Activated naive CD4-positive, alpha-beta T cell treated with anti-CD3 and anti-CD28 coated beads, Interleukin-2, amount 50 U/mL, for 72 hours (primary cell): ENCODE results near the gene GTF2H2C. TPM values are rescaled to one million over a fixed set of nuclear protein-coding genes. Genes with fewer than 3 reads are reported as not detected.
"Not testable (repeated sequence)": the region's sequence is repeated elsewhere in the genome, so short reads cannot be mapped to it uniquely, and the experiment has no call there.

ENCODE experiments used
- ATAC-seq, 2 donors: fragments of 150-1000 bp; cut with Tn5 transposase; 2 replicates each; pipeline ENCODE4 v1.10.0; 2021; ENCODE audit warnings: mild to moderate bottlenecking in 2 of 2, moderate library complexity in 2 of 2
- DNase-seq, 2 donors: peaks; one replicate each; pipeline ENCODE4 v3.0.0; 2021 to 2022; ENCODE audit warnings: low spot score in 2 of 2
- H3K27ac Mint-ChIP-seq, 2 donors: one replicate each; pipeline ENCODE4 v1.8.0; 2022; ENCODE audit warnings: mild to moderate bottlenecking in 2 of 2, mixed read lengths in 2 of 2
- H3K36me3 Mint-ChIP-seq, 2 donors: one replicate each; pipeline ENCODE4 v1.8.0; 2022; ENCODE audit warnings: mixed read lengths in 2 of 2
- H3K9me3 Mint-ChIP-seq, 2 donors: one replicate each; pipeline ENCODE4 v1.8.0; 2022; ENCODE audit warnings: mixed read lengths in 2 of 2
- total RNA-seq, 2 donors: library from RNA; stranded (reverse); gene quantifications; one replicate each; pipeline ENCODE4 v1.2.3, GENCODE V29; 2022

The GTF2H2C gene
- total RNA-seq: 10 to 100 TPM; 43.7 to 79.5 TPM

DNA sequence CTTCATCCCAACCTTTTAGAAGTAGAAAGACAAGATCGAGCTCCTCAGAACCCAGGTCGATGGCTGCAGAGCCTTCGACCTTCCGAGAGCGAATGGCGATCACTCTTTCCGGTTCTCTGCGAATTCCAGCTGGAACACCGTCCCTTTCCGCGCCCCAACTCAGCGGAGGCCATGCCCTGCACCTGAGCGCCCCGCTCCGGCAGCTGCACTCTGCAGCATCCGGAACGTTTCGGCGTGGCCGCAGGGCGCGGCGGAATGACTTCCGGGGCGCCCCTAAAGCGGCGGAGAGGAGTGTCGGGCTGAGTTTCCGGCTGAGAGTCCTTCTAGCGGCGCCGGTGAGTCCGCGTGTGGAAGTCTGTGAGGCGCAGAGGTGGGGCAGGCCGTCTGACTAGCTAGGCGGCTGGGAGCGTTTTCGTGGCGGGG, at the start of gene GTF2H2C:
Gene GTF2H2C, plus strand, starts transcription at position 284 of the 423 bp plus-strand sequence. CDS start 4,942 bp downstream, outside the sequence.
- H3K9me3 Mint-ChIP-seq: not testable (repeated sequence)

DNA sequence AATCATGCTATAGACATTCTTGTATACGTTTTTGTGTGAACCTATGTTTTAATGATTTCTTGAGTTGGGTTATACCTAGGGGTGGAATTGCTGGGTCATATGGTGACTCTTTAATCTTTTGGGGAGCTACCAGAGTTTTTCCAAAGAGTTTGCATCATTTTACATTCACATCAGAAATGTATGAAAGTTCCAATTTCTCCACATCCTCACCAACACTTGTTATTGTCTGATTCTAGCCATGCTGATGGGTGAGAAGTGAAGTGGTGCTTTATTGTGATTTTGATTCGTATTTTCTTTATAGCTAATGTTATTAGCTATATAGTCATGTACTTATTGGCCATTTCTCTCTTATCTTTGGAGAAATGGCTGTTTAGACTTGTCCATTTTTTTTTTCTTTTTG, 49.3 kb upstream of the GTF2H2C start:
- no peak for ATAC-seq
- no peaks in the 10 kb centered on the region for H3K36me3 Mint-ChIP-seq

More for the DNA sequence above, at the start of gene GTF2H2C:
- H3K27ac Mint-ChIP-seq: peak within 1 kb of the TSS; percentile 86 to 97
- ATAC-seq (peak; percentile 100), DNase-seq (peak; percentile 69 to 89)
- not testable (repeated sequence) for H3K36me3 Mint-ChIP-seq

DNA sequence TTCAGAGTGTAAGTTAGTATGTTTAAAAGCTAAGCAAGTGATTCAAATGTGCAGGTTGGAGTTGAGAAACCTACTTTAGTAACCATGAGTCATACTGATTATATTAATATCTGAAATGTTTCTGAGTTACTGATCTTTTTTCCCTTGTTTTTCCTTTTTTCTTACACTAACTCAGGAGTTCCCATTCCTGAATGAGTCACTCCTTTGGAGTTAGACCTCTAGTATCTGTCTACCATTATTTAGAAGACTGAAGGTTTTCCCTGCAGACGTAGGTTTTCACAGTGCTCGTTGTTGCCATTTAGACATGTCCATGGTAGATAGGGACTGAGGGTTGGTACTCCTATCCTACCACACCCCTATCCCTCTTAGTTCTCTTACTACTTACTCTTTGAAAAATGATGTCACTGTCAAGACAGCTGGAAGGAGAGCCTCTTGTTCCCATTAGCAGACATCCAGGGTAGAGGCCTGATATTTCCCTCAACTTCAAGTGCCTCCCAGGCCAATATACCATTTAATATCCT, 47.2 kb upstream of the GTF2H2C start:
- DNase-seq (no peak), ATAC-seq (no peak)
- no peaks in the 10 kb centered on the region for H3K36me3 Mint-ChIP-seq
- no peaks in the 10 kb centered on the region for H3K9me3 Mint-ChIP-seq
- no peak overlapping the region for H3K27ac Mint-ChIP-seq

More for the DNA sequence above, 49.3 kb upstream of the GTF2H2C start:
- H3K9me3 Mint-ChIP-seq: no peaks in the 10 kb centered on the region
- H3K27ac Mint-ChIP-seq: no peak overlapping the region
- no peak for DNase-seq

DNA sequence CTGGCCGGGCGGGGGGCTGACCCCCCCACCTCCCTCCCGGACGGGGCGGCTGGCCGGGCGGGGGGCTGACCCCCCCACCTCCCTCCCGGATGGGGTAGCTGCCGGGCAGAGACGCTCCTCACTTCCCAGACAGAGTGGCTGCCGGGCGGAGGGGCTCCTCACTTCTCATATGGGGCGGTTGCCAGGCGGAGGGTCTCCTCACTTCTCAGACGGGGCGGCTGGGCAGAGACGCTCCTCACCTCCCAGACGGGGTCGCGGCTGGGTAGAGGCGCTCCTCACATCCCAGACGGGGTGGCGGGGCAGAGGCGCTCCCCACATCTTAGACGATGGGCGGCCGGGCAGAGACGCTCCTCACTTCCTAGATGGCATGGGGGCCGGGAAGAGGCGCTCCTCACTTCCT, 44.4 kb upstream of the GTF2H2C start:
- H3K27ac Mint-ChIP-seq, H3K36me3 Mint-ChIP-seq, DNase-seq, ATAC-seq, H3K9me3 Mint-ChIP-seq: not testable (repeated sequence)

DNA sequence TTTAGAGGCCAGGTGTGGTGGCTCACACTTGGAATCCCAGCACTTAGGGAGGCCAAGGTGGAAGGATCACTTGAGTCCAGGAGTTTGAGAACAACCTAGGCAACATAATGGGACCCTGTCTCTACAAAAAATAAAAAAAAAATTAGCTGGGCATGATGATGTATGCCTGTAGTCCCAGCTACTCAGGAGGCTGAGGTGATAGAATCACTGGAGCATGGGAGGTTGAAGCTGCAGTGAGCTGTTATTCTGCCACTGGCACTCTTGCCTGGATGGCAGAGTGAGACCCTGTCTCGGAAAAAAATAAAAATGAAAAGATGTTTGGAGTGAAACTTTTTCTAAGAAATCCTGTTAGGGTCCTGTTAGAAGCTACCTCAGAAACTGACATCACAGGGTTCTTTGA, 43.2 kb upstream of the GTF2H2C start:
- no peak for ATAC-seq
- no peaks in the 10 kb centered on the region for H3K36me3 Mint-ChIP-seq

DNA sequence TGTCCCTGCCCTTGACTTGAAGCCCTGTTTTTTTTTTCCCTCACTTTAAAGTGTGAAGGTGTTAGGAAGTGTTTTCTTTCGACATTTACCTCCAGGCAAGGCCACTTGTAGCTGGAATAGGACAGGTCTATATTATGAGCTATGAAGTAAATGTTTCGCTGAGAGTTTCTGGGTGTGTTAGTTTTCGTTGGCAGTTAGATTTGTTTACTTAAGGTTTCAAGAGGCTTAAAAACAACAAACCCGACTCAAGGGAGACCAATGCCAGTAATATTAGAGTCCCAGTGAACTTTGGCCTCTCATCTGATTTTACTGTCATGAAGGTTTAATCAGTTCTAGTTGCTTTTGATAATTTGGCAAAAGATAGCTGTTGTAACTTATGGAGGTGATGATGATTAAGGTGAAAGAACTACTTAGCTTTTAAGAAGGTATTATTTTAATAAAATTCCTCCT, 42.2 kb upstream of the GTF2H2C start:
- DNase-seq (no peak), ATAC-seq (no peak)
- Mint-ChIP-seq H3K36me3 (no peaks in the 10 kb centered on the region), H3K9me3 (no peaks in the 10 kb centered on the region), H3K27ac (no peak overlapping the region)

More for the DNA sequence above, 43.2 kb upstream of the GTF2H2C start:
- H3K27ac Mint-ChIP-seq: no peak overlapping the region
- no peak for DNase-seq
- H3K9me3 Mint-ChIP-seq: no peaks in the 10 kb centered on the region

DNA sequence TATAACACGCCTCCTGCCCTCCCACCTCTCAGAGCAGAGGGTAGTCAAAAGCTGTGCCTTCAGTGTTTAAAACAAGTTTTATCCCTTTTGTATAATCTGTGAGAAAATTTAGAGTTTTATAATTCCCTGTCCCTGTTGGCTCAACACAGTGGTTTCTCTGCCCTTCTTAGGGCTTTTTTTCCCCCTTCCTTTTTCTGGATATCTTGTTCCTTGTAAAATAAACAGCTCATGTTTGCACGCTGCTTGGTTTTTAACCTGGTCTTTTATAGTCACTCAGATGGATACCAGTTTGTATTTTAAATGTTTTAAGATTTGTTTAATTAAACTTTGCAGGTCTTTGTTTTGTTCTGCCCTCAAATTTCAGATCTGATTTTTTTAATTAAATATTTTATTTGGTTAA, 40.7 kb upstream of the GTF2H2C start:
- H3K36me3 Mint-ChIP-seq: no peaks in the 10 kb centered on the region
- ATAC-seq: no peak
- H3K27ac Mint-ChIP-seq: no peak overlapping the region
- DNase-seq: no peak
- no peaks in the 10 kb centered on the region for H3K9me3 Mint-ChIP-seq

DNA sequence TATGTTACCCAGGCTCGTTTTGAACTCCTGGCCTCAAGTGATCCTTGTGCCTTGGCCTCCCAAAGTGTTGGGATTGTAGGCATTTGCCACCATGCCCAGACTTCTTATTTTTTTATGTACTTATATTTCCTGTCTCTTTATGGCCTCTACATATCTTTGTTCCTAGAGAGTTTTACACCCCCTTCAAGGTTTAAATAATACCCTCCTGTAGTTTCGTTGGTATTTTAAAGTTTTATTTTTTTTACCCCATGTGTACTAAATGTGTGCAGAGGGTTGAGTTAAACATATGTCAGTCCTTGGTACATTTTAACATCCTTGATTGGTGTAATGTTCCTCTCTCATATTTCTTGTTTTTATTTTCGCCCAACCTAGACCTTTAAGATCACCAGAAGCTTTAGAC, 38.0 kb upstream of the GTF2H2C start:
- no peaks in the 10 kb centered on the region for H3K36me3 Mint-ChIP-seq
- ATAC-seq (no peak), DNase-seq (no peak)
- H3K9me3 Mint-ChIP-seq: no peaks in the 10 kb centered on the region
- no peak overlapping the region for H3K27ac Mint-ChIP-seq

DNA sequence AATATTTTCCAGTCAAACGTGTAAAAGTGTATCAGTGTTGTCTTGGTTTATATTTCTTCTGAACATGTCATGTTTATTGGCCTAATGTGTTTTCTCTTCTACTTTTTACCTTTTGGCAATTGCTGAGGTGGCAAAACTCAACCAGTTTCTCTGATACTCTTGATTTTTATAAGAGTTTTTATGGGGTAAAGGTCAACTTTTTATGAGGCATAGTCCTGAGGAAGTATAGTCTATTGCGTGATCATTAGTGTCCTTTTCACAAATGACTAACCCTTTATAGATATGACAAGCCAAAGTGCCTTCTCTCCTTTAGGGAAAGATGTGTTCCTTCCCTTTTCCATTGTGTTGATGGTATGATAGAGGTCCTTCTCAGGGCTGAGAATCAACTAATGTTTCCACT, 34.5 kb upstream of the GTF2H2C start:
- DNase-seq (no peak), ATAC-seq (no peak)
- no peaks in the 10 kb centered on the region for H3K36me3 Mint-ChIP-seq
- H3K9me3 Mint-ChIP-seq: no peaks in the 10 kb centered on the region
- no peak overlapping the region for H3K27ac Mint-ChIP-seq

DNA sequence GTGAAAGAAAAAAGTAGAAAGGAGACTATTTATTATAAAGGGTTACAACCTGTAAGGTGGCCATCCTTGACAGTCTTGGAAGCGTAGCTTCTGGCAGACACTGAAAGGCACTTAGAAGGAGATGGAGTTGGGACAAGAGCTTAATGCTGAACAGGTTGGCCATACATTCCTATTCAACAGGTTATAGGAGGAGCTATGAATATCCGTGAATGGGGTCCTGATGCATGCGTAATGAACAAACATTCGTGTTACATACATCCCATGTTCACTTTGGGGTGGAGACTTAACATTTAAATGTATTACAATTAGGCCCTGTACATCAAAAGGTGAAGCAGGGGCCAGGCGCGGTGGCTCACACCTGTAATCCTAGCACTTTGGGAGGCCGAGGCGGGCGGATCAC, 33.3 kb upstream of the GTF2H2C start:
- no peak for DNase-seq
- Mint-ChIP-seq H3K9me3 (no peaks in the 10 kb centered on the region), H3K36me3 (no peaks in the 10 kb centered on the region), H3K27ac (no peak overlapping the region)
- ATAC-seq: no peak

DNA sequence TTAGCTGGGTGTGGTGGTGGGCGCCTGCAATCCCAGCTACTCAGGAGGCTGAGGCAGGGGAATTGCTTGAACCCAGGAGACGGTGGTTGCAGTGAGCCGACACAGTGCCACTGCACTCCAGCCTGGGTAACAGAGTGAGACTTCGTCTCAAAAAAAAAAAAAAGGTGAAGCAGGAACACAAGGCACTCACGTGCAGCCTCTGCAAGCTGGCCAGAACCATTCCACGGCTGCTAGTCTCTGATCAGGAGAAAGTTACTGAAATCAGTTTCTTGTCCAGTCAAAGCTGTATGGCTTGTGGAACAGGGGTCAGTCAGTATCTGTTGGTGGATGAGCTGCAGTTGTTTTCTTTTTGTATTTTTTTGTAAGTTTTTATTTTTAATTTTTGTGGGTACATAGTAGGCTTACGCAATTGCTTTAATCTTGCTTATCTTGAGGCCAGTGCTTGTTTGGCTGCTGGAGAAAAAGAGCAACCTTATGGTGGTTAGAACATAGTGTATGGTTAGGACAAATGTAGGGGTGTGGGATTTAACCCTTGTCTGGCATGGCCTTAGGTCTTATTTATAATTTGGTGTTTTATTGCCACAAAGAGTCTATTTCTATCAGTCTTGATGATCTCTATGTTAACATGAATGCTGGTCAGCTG, 32.7 kb upstream of the GTF2H2C start:
- H3K36me3 Mint-ChIP-seq: no peaks in the 10 kb centered on the region
- no peak for ATAC-seq
- H3K27ac Mint-ChIP-seq: no peak overlapping the region
- no peak for DNase-seq
- no peaks in the 10 kb centered on the region for H3K9me3 Mint-ChIP-seq

DNA sequence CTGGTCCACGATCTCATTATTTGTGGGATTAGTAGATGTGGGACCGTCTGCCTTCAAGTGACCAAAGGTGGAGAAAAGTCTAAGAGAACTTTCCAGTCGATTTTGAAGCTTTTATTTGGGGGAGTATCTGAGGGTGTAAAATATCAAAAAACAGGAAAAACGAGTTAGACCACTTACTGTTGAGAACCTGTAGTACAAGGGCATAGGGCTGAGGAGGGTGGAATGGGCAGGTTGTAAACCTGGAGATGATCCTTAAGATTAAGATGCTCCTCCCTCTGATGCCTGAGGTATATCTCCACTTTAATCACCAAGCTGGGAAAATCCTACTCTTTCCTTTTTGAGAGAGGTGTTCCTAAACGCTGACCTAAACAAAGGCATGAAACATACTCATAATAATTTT, 32.0 kb upstream of the GTF2H2C start:
- DNase-seq (no peak), ATAC-seq (no peak)
- no peaks in the 10 kb centered on the region for H3K36me3 Mint-ChIP-seq
- no peaks in the 10 kb centered on the region for H3K9me3 Mint-ChIP-seq
- H3K27ac Mint-ChIP-seq: no peak overlapping the region

DNA sequence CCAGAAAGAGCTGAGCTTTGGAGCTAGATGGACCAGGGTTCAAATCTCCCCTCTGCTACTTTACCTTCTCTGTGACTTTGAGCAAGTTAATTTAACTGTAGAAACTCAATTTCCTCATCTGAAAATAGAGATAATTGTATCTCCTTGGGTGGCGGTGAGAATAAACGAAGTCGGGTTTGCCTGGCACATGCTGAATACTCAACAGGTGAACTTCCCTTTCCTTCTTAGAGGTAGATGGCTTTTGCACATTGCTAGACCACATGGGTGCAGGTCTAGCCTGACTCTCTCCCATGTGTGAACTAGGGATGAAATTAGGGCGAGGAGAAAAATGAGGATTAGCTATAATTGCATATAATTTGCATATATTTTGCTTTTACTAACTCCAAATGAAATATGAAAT, 31.4 kb upstream of the GTF2H2C start:
- Mint-ChIP-seq H3K9me3 (no peaks in the 10 kb centered on the region), H3K36me3 (no peaks in the 10 kb centered on the region), H3K27ac (no peak overlapping the region)
- ATAC-seq: no peak
- DNase-seq: no peak

DNA sequence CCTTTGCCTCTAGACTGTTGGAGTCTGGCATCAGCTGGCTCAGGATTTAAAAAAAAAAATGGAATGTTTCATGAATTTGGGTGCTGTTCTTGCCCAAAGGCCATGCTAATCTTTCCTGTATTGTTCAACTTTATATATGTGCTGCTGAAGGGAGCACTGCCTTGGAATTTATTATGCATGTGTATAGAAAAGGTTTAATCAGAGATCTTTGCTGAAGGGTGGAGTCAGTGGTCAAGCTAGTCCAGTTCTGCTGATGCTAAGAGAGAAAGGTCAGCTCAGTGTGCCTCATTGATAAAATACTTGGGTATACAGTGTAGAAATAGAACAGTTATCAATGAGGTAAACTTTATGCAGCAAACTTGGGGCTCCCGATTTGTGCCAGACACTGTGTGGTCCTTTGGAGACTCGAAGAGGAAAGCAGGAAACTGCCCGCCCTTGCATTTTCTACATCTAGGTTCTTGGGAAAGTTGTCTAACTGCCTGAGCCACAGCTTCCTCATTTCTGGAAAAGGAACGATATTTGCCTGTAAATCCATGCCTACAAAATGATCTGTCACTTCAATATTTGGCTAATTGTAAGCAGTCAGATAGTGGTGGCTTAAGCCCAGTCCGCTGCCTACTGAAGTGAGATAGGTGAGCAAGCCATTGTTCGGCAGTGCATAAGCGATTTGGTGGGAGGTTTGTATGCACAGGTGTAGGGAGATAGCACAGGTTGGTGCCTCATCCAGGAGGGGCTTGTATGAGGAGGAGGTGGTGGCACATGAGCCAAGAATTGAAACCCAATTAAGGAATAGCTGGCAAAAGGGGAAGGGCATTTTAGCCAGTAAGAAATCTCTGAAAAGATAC, 29.2 kb upstream of the GTF2H2C start:
- Mint-ChIP-seq H3K27ac (no peak overlapping the region), H3K9me3 (no peaks in the 10 kb centered on the region), H3K36me3 (no peaks in the 10 kb centered on the region)
- ATAC-seq: no peak
- no peak for DNase-seq

DNA sequence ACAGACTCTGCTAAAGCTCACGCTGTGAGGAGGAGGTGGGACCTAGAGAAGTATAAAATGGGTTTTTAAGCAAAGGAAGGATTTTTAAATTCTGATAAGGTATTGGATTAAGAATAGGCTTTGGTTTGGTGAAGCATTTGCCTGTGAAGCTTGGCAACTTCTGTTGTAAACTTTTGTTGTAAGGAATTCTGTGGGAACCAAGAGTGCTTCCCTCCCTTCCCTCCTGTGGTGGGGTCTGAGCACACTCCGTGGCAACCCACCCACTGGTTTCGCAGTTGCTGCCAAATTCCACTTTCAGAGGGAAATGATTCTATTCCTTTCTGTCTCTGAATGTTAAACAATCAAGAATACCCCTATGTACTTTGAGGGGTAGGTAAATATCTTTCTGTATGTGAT, 28.6 kb upstream of the GTF2H2C start:
- Mint-ChIP-seq H3K36me3 (no peaks in the 10 kb centered on the region), H3K9me3 (no peaks in the 10 kb centered on the region), H3K27ac (no peak overlapping the region)
- DNase-seq (no peak), ATAC-seq (no peak)

DNA sequence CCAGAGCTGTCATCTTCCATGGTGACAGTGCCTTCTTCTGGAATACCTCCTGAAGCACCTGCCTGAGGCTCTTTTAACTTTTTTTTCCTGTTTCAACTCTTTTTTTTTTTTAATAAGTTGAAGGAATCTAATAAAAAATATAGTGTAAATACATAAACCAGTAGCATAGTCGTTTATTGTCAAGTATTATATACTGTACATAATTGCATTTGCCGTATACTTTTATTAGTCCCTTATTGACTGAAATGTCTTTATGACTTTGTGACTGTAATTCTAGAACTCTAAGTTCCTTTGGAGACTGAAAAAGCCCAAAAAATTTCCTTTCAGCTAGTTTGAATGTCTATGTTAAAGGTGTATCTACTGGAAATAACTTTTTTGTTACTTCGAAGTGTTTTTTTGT, 22.1 kb upstream of the GTF2H2C start:
- not testable (repeated sequence) for H3K9me3 Mint-ChIP-seq, DNase-seq, H3K36me3 Mint-ChIP-seq, H3K27ac Mint-ChIP-seq, ATAC-seq

DNA sequence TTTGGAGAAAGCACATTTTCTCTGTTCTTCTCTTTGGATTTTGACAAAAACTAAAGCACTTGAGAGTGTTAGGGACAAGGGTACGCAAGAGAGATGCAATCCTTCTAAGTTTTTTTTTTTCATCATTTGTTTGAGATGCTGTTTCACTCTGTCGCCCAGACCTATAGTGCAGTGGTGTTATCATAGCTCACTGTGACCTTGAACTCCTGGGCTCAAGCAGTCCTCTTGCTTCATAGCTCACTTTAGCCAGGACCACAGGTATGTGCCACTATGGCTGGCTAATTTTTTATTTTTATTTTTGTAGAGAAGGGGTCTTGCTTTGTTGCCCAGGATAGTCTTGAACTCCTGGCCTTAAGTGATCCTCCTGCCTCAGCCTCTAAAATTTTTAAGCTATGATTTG, 21.3 kb upstream of the GTF2H2C start:
- not testable (repeated sequence) for ATAC-seq, H3K36me3 Mint-ChIP-seq, H3K27ac Mint-ChIP-seq, H3K9me3 Mint-ChIP-seq, DNase-seq
